ENCODE results near the gene NAV1. TPM values are rescaled to one million over a fixed set of nuclear protein-coding genes. Genes with fewer than 3 reads are reported as not detected.

NAV1 gene
- total and polyA plus RNA-seq, 2 experiments from 2014 or later: 75.6 to 79.0 TPM

DNA sequence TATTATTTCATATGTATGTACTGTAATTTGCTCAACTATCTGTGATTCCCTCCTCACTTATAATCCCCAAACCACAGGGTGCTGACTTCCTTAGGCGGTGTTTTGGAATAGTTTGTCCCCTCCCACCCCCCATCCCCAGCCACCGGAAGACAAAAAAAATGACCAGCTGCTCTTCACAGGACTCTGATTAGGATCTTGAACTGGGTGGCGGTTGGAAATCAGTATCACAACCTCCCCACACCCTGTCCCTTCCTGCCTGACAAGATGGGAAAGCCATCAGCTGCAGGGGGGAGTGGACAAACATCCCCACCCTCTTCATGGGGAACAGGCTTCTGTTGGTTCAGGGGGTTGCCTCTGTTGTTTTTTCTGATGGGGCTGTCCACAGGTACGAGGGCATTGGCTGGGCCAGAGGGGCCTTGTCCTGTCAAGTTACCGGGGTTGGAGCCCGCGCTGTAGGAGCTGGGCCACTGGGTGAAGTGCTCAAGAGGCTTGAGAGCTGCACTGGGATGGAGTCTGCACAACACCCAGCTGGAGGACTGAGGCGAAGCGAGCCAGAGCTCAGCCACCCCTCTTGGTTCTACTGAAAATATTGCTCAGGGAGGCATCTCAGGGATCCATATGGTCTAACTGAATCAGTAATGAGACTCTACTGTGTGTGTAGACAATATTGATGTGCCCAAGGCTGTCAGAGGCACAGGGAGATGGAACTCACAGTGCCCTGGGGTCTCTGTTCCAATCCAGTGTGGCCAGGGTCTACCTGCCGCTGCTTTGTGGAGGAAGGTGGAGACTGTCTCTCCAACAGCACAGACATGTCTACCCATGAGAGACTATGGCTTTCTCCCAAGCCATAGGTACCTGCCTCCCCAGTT, 28.2 kb downstream of the NAV1 start:
- no peak for DNase-seq
- Histone ChIP-seq H3K36me3 (ENCODE audit: low read depth) (0 out of 2 replicates have a peak, but pooled peaks cover 6% of the 10 kb centered on the region), H3K4me2 (ENCODE audit: unreplicated experiment) (no peak overlapping the region), H3K9me3 (ENCODE audit: low read depth) (no peaks in the 10 kb centered on the region), H3K27me3 (replicated peaks; ENCODE audit: insufficient read depth) (no peaks in the 10 kb centered on the region), H3K9me2 (ENCODE audit: insufficient read depth) (no peaks in the 10 kb centered on the region), H3K4me3 (no peak overlapping the region), H2AFZ (no peak overlapping the region), H4K20me1 (ENCODE audit: insufficient read depth) (no peaks in the 10 kb centered on the region), H3K27ac (no peak overlapping the region), H3K9ac (no peak overlapping the region), H3K79me2 (ENCODE audit: insufficient read depth) (peaks cover 91% of the 10 kb centered on the region), H3F3A (ENCODE audit: insufficient read depth) (peaks cover 24% of the 10 kb centered on the region), H3K4me1 (ENCODE audit: insufficient read depth) (peaks cover 42% of the 10 kb centered on the region)
- 95% methylated on average over 10 of the region's 10 CpGs for WGBS, 2 experiments (ENCODE audit: low coverage in 1 of 2, low lambda C conversion rate in 2 of 2, missing lambda C conversion rate in 2 of 2)
- in situ Hi-C loops (cut with MboI): loop anchor here (10.0 kb wide), 1 partner anchor 138 kb away; no protein-coding TSS in a partner anchor
- TF ChIP-seq EZH2phosphoT487 (IDR thresholded peaks at IDR 0.05; ENCODE audit: insufficient read depth, low read depth) (no peak), EZH2 (IDR thresholded peaks at IDR 0.05; ENCODE audit: insufficient read depth, poor library complexity, severe bottlenecking) (no peak)

DNA sequence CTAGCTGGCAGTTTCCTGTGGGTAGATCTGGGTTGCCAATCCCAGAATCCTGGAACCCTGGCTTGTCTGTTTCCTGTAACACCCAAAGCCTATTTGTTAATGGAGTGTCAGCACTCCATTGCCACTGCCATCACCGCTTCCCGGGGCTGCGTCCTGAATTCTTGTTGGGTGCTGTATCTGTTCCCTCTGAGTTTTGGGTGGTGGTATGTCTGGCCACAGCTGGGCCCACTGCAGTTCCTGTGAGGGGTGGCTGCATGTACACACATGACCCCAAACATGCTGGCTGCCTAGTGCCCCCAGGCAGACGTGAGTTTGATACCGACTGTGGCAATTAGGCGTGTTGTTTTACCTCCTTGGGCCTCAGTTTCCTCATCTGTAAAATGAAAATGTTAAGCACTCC, 29.3 kb downstream of the NAV1 start:
- no peak for TF ChIP-seq EZH2 (IDR thresholded peaks at IDR 0.05; ENCODE audit: insufficient read depth, poor library complexity, severe bottlenecking)
- TF ChIP-seq EZH2phosphoT487 (IDR thresholded peaks at IDR 0.05; ENCODE audit: insufficient read depth, low read depth): no peak
- Histone ChIP-seq H3F3A (ENCODE audit: insufficient read depth) (peaks cover 16% of the 10 kb centered on the region), H3K27me3 (replicated peaks; ENCODE audit: insufficient read depth) (no peaks in the 10 kb centered on the region), H3K9ac (no peak overlapping the region), H2AFZ (no peak overlapping the region), H3K4me2 (ENCODE audit: unreplicated experiment) (no peak overlapping the region), H3K79me2 (ENCODE audit: insufficient read depth) (peaks cover 100% of the 10 kb centered on the region), H3K4me1 (ENCODE audit: insufficient read depth) (peaks cover 32% of the 10 kb centered on the region), H4K20me1 (ENCODE audit: insufficient read depth) (no peaks in the 10 kb centered on the region), H3K27ac (no peak overlapping the region), H3K9me3 (ENCODE audit: low read depth) (no peaks in the 10 kb centered on the region), H3K9me2 (ENCODE audit: insufficient read depth) (no peaks in the 10 kb centered on the region), H3K4me3 (no peak overlapping the region), H3K36me3 (ENCODE audit: low read depth) (0 out of 2 replicates have a peak, but pooled peaks cover 6% of the 10 kb centered on the region)
- 82 to 93% methylated on average over 6 of the region's 6 CpGs for WGBS, 2 experiments (ENCODE audit: low coverage in 1 of 2, low lambda C conversion rate in 2 of 2, missing lambda C conversion rate in 2 of 2)
- in situ Hi-C loops (cut with MboI): loop anchor here (10.0 kb wide), 1 partner anchor 137 kb away; no protein-coding TSS in a partner anchor
- DNase-seq: no peak

DNA sequence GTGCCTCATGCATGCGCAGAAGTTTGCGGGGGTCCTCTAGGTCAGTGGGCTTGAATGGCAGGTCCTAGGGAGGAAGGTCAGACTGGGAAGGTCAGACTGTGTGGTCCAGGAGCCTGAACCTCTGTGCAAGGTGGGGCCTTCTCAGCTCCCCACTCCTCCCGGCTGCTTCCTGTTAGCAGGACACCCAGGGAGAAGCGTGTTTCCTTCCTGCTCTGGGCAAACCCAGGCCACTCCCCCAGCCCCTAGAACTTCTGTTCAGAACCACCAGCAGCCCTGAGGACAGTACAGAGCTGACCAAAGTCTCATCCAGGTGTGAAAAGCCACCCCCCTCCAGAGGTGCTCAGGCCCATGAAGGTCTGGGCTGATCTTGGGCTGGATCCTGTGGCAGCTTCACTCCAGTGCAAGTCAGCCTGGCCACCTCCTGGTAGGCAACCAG, 29.9 kb downstream of the NAV1 start:
- 0 out of 2 replicates have a peak, but pooled peaks cover 6% of the 10 kb centered on the region for H3K36me3 ChIP-seq (ENCODE audit: low read depth)
- no peak overlapping the region for H3K9ac ChIP-seq
- no peak overlapping the region for H3K4me2 ChIP-seq (ENCODE audit: unreplicated experiment)
- peaks cover 100% of the 10 kb centered on the region for H3K79me2 ChIP-seq (ENCODE audit: insufficient read depth)
- no peak for DNase-seq
- H3K9me2 ChIP-seq (ENCODE audit: insufficient read depth): no peaks in the 10 kb centered on the region
- no peak overlapping the region for H2AFZ ChIP-seq
- no peaks in the 10 kb centered on the region for H3K27me3 ChIP-seq (replicated peaks; ENCODE audit: insufficient read depth)
- no peak overlapping the region for H3K4me3 ChIP-seq
- H3K27ac ChIP-seq: no peak overlapping the region
- in situ Hi-C loops (cut with MboI): loop anchor here (10.0 kb wide), 1 partner anchor 136 kb away; no protein-coding TSS in a partner anchor
- TF ChIP-seq EZH2 (IDR thresholded peaks at IDR 0.05; ENCODE audit: insufficient read depth, poor library complexity, severe bottlenecking): no peak
- TF ChIP-seq EZH2phosphoT487 (IDR thresholded peaks at IDR 0.05; ENCODE audit: insufficient read depth, low read depth): no peak
- H3K9me3 ChIP-seq (ENCODE audit: low read depth): no peaks in the 10 kb centered on the region
- H3F3A ChIP-seq (ENCODE audit: insufficient read depth): peaks cover 10% of the 10 kb centered on the region; the same call in 1 of the 2 replicates
- no peaks in the 10 kb centered on the region for H4K20me1 ChIP-seq (ENCODE audit: insufficient read depth)
- 96 to 99% methylated on average over 4 of the region's 4 CpGs for WGBS, 2 experiments (ENCODE audit: low coverage in 1 of 2, low lambda C conversion rate in 2 of 2, missing lambda C conversion rate in 2 of 2)
- peaks cover 26% of the 10 kb centered on the region for H3K4me1 ChIP-seq (ENCODE audit: insufficient read depth)

- no peaks in the 10 kb centered on the region for H3K9me2 ChIP-seq (ENCODE audit: insufficient read depth)
- WGBS, 2 experiments (ENCODE audit: low coverage in 1 of 2, low lambda C conversion rate in 2 of 2, missing lambda C conversion rate in 2 of 2): 99 to 100% methylated on average over 4 of the region's 4 CpGs
- no peak overlapping the region for H3K4me2 ChIP-seq (ENCODE audit: unreplicated experiment)
- TF ChIP-seq EZH2phosphoT487 (IDR thresholded peaks at IDR 0.05; ENCODE audit: insufficient read depth, low read depth) (no peak), EZH2 (IDR thresholded peaks at IDR 0.05; ENCODE audit: insufficient read depth, poor library complexity, severe bottlenecking) (no peak)
- no peak overlapping the region for H3K27ac ChIP-seq
- H2AFZ ChIP-seq: no peak overlapping the region
- no peak for DNase-seq
- H3K27me3 ChIP-seq (replicated peaks; ENCODE audit: insufficient read depth): no peaks in the 10 kb centered on the region
- in situ Hi-C loops (cut with MboI): no loop called here
- 0 out of 2 replicates have a peak, but pooled peaks cover 6% of the 10 kb centered on the region for H3K36me3 ChIP-seq (ENCODE audit: low read depth)
- no peaks in the 10 kb centered on the region for H3K9me3 ChIP-seq (ENCODE audit: low read depth)
- no peak overlapping the region for H3K9ac ChIP-seq
- no peaks in the 10 kb centered on the region for H4K20me1 ChIP-seq (ENCODE audit: insufficient read depth)
- H3K4me3 ChIP-seq: no peak overlapping the region
- peaks cover 13% of the 10 kb centered on the region for H3K4me1 ChIP-seq (ENCODE audit: insufficient read depth)
- H3F3A ChIP-seq (ENCODE audit: insufficient read depth): no peaks in the 10 kb centered on the region
- H3K79me2 ChIP-seq (ENCODE audit: insufficient read depth): peaks cover 100% of the 10 kb centered on the region
Observed at GRCh38 chr1:201570181-201570885, 31.4 kb downstream of the NAV1 start.
